ENCODE data around the gene TRPM1. TPM values are rescaled to one million over a fixed set of nuclear protein-coding genes. Genes with fewer than 3 reads are reported as not detected.
A peak's percentile ranks its signal among the peaks of the same experiment; 100 is the strongest.

TRPM1 gene
- total and polyA plus RNA-seq, 9 of the 15 experiments (the other 6 are each of a cell fraction or from before 2014, with no cell fraction given), result 0.01 to 0.06 (median 0.03) TPM; not detected in 5

DNA sequence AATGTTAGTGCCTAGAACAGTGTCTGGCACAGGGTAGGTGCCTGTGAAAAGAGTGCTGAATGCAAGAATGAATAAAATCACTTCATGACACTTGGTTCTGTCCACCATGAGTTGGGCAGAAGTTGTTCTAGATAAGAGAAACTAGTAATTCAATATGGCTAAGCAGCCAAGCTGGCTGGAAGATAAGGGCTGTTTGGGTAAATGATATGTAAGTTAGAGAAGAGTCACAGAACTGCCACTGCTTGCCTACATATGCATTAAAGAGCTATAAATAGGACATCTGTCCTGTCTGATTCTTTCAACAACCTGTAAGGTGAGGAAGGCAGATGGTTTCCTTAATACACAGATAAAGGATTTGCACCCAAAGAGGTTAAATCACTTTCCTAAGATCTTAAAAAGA, 123.2 kb downstream of the TRPM1 start (continued):
- TF ChIP-seq, protein P1, sequence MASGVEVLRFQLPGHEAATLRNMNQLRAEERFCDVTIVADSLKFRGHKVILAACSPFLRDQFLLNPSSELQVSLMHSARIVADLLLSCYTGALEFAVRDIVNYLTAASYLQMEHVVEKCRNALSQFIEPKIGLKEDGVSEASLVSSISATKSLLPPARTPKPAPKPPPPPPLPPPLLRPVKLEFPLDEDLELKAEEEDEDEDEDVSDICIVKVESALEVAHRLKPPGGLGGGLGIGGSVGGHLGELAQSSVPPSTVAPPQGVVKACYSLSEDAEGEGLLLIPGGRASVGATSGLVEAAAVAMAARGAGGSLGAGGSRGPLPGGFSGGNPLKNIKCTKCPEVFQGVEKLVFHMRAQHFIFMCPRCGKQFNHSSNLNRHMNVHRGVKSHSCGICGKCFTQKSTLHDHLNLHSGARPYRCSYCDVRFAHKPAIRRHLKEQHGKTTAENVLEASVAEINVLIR (CRISPR knock-in tag; IDR thresholded peaks at IDR 0.05), result no peak
- 0 out of 2 replicates have a peak, but pooled peaks have one; percentile 27 for TF ChIP-seq CUX1 (CRISPR knock-in tag; IDR thresholded peaks at IDR 0.05)
- TF ChIP-seq MEIS2 (IDR thresholded peaks at IDR 0.05; ENCODE audit: partially characterized antibody), result peak; percentile 85
- peak; percentile 70 for TF ChIP-seq CTBP1 (IDR thresholded peaks at IDR 0.05; ENCODE audit: borderline replicate concordance)
- TF ChIP-seq, protein P2, sequence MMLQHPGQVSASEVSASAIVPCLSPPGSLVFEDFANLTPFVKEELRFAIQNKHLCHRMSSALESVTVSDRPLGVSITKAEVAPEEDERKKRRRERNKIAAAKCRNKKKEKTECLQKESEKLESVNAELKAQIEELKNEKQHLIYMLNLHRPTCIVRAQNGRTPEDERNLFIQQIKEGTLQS (IDR thresholded peaks at IDR 0.05), result peak; percentile 31; the same call in 1 of the 2 replicates
- TF ChIP-seq, protein P2 (CRISPR knock-in tag; conservative IDR thresholded peaks at IDR 0.05), result no peak
- peak; percentile 90 for TF ChIP-seq NFIC (IDR thresholded peaks at IDR 0.05)
- peak; percentile 62; the same call in 1 of the 2 replicates for TF ChIP-seq ZNF766 (CRISPR knock-in tag; conservative IDR thresholded peaks at IDR 0.05)
- TF ChIP-seq CXXC5 (CRISPR knock-in tag; IDR thresholded peaks at IDR 0.05), result 0 out of 2 replicates have a peak, but pooled peaks have one; percentile 23
- TF ChIP-seq NCOA2 (IDR thresholded peaks at IDR 0.05; ENCODE audit: partially characterized antibody in 2 of 2), result peak in 1 of 2 experiments; percentile 37
- peak; percentile 83 for TF ChIP-seq EP300 (IDR thresholded peaks at IDR 0.05; ENCODE audit: low read length)
- TF ChIP-seq ZNF24 (IDR thresholded peaks at IDR 0.05), result peak; percentile 49; the same call in 1 of the 2 replicates
- TF ChIP-seq, protein P3, sequence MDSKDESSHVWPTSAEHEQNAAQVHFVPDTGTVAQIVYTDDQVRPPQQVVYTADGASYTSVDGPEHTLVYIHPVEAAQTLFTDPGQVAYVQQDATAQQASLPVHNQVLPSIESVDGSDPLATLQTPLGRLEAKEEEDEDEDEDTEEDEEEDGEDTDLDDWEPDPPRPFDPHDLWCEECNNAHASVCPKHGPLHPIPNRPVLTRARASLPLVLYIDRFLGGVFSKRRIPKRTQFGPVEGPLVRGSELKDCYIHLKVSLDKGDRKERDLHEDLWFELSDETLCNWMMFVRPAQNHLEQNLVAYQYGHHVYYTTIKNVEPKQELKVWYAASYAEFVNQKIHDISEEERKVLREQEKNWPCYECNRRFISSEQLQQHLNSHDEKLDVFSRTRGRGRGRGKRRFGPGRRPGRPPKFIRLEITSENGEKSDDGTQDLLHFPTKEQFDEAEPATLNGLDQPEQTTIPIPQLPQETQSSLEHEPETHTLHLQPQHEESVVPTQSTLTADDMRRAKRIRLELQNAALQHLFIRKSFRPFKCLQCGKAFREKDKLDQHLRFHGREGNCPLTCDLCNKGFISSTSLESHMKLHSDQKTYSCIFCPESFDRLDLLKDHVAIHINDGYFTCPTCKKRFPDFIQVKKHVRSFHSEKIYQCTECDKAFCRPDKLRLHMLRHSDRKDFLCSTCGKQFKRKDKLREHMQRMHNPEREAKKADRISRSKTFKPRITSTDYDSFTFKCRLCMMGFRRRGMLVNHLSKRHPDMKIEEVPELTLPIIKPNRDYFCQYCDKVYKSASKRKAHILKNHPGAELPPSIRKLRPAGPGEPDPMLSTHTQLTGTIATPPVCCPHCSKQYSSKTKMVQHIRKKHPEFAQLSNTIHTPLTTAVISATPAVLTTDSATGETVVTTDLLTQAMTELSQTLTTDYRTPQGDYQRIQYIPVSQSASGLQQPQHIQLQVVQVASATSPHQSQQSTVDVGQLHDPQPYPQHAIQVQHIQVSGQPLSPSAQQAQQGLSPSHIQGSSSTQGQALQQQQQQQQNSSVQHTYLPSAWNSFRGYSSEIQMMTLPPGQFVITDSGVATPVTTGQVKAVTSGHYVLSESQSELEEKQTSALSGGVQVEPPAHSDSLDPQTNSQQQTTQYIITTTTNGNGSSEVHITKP (IDR thresholded peaks at IDR 0.05; ENCODE audit: partially characterized antibody), result no peak
